Smooth muscle cell (in vitro differentiated cells): ENCODE results near the gene MYBPC2. TPM values are rescaled to one million over a fixed set of nuclear protein-coding genes. Genes with fewer than 3 reads are reported as not detected.

Source experiments
- DNase-seq: peaks from one replicate; lab custom pipeline; 2025; ENCODE audit not compliant: unreplicated experiment; lab: John Stamatoyannopoulos, UW
- H2AFZ ChIP-seq: fragments of 200-600 bp; sonication (generic); 2 replicates; pipeline ENCODE4 v1.6.0; 2016; ENCODE audit warnings: antibody characterized with exemption, low read depth, mild to moderate bottlenecking
- H3F3A ChIP-seq: fragments of 200-600 bp; sonication (generic); 2 replicates; pipeline ENCODE4 v1.6.0; 2017; ENCODE audit warnings: antibody characterized with exemption, low read depth
- H3K27ac ChIP-seq: fragments of 200-600 bp; sonication (generic); 2 replicates; pipeline ENCODE4 v1.5.1; 2016; ENCODE audit warnings: low read depth, mild to moderate bottlenecking
- H3K27me3 ChIP-seq: fragments of 200-600 bp; sonication (generic); 2 replicates; pipeline ENCODE4 v1.6.1; 2016; ENCODE audit warnings: low read depth, mild to moderate bottlenecking
- H3K36me3 ChIP-seq: fragments of 200-600 bp; sonication (generic); 2 replicates; pipeline ENCODE4 v1.5.1; 2016; ENCODE audit warnings: low read depth
- H3K4me1 ChIP-seq: fragments of 200-600 bp; sonication (generic); 2 replicates; pipeline ENCODE4 v1.5.1; 2016; ENCODE audit warnings: low read depth
- H3K4me2 ChIP-seq: fragments of 200-600 bp; sonication (generic); 2 replicates; pipeline ENCODE4 v1.6.0; 2016; ENCODE audit warnings: mild to moderate bottlenecking
- H3K4me3 ChIP-seq: fragments of 200-600 bp; sonication (generic); 2 replicates; pipeline ENCODE4 v1.5.1; 2016; ENCODE audit warnings: mild to moderate bottlenecking
- H3K79me2 ChIP-seq: fragments of 200-600 bp; sonication (generic); 2 replicates; pipeline ENCODE4 v1.6.0; 2016; ENCODE audit warnings: low read depth, mild to moderate bottlenecking
- H3K9ac ChIP-seq: fragments of 200-600 bp; sonication (generic); 2 replicates; pipeline ENCODE4 v1.6.0; 2016; ENCODE audit warnings: low read depth
- H3K9me3 ChIP-seq: fragments of 200-600 bp; sonication (generic); replicated peaks from 2 replicates; pipeline ENCODE4 v1.5.1; 2016; ENCODE audit warnings: low read depth
- H4K20me1 ChIP-seq: fragments of 200-600 bp; sonication (generic); 2 replicates; pipeline ENCODE4 v1.6.0; 2016; ENCODE audit warnings: low read depth
- CTCF ChIP-seq: fragments of 200-600 bp; sonication (generic); IDR thresholded peaks from 2 replicates; pipeline ENCODE4 v1.5.1; 2017; ENCODE audit warnings: borderline replicate concordance, mild to moderate bottlenecking, antibody characterized with exemption; ENCODE audit not compliant: insufficient read depth, poor library complexity, severe bottlenecking
- WGBS: methylation state at CpG from one replicate; pipeline ENCODE4 v1.1.7; 2016; ENCODE audit warnings: low lambda C conversion rate; 5-methylcytosine and 5-hydroxymethylcytosine counted together
- polyA plus RNA-seq: library from polyadenylated mRNA; unstranded; fragments of >200 nt; fragmentation: Nextera tagmentation; extraction: Ambion mirVana; gene quantifications from 2 replicates; pipeline ENCODE4 v1.2.1, GENCODE V29; 2016
- total RNA-seq: library from RNA; depleted of rRNA; stranded (reverse); fragments of >200 nt; gene quantifications from 2 replicates; pipeline ENCODE4 v1.2.3, GENCODE V29; 2014

Gene MYBPC2
- total and polyA plus RNA-seq, 2 experiments from 2014 or later, result not detected

- Histone ChIP-seq H3K4me3 (no peak overlapping the region), H3K9me3 (no peaks in the 10 kb centered on the region), H3K9ac (no peak overlapping the region), H3F3A (no peaks in the 10 kb centered on the region), H3K79me2 (no peaks in the 10 kb centered on the region), H3K36me3 (no peaks in the 10 kb centered on the region), H4K20me1 (no peaks in the 10 kb centered on the region), H3K27me3 (no peaks in the 10 kb centered on the region), H2AFZ (no peak overlapping the region), H3K4me2 (no peak overlapping the region), H3K4me1 (no peaks in the 10 kb centered on the region), H3K27ac (no peak overlapping the region)
- TF ChIP-seq CTCF, result no peak
- 88% methylated on average over 30 of the region's 30 CpGs for WGBS
- no peak for DNase-seq
Observed at GRCh38 chr19:50450369-50451222, 17.9 kb downstream of the MYBPC2 start.

- H3K4me3 ChIP-seq, result no peak overlapping the region
- no peaks in the 10 kb centered on the region for H3K36me3 ChIP-seq
- no peaks in the 10 kb centered on the region for H3K4me1 ChIP-seq
- H2AFZ ChIP-seq, result no peak overlapping the region
- no peaks in the 10 kb centered on the region for H3K79me2 ChIP-seq
- no peak overlapping the region for H3K27ac ChIP-seq
- no peaks in the 10 kb centered on the region for H3K9me3 ChIP-seq
- H4K20me1 ChIP-seq, result no peaks in the 10 kb centered on the region
- no peak overlapping the region for H3K4me2 ChIP-seq
- no peaks in the 10 kb centered on the region for H3K27me3 ChIP-seq
- H3F3A ChIP-seq, result no peaks in the 10 kb centered on the region
- 78% methylated on average over 6 of the region's 13 CpGs for WGBS
- DNase-seq, result no peak
- no peak for TF ChIP-seq CTCF
- no peak overlapping the region for H3K9ac ChIP-seq
Observed at GRCh38 chr19:50451223-50451534, 18.5 kb downstream of the MYBPC2 start.

- Histone ChIP-seq H3K79me2 (no peaks in the 10 kb centered on the region), H3F3A (no peaks in the 10 kb centered on the region), H3K9ac (no peak overlapping the region), H2AFZ (no peak overlapping the region), H3K36me3 (no peaks in the 10 kb centered on the region), H3K9me3 (no peaks in the 10 kb centered on the region), H4K20me1 (no peaks in the 10 kb centered on the region), H3K4me2 (no peak overlapping the region), H3K4me1 (no peaks in the 10 kb centered on the region), H3K4me3 (no peak overlapping the region), H3K27ac (no peak overlapping the region), H3K27me3 (no peaks in the 10 kb centered on the region)
- DNase-seq, result no peak
- no peak for TF ChIP-seq CTCF
- 94% methylated on average over 3 of the region's 3 CpGs for WGBS
Observed at GRCh38 chr19:50453243-50453642, 20.6 kb downstream of the MYBPC2 start.

GRCh38 chr19:50455992-50456391 lies 23.3 kb downstream of the MYBPC2 start:
- no peak overlapping the region for H3K4me3 ChIP-seq
- H3K27me3 ChIP-seq, result no peaks in the 10 kb centered on the region
- no peaks in the 10 kb centered on the region for H4K20me1 ChIP-seq
- H3K4me2 ChIP-seq, result no peak overlapping the region
- H3K9me3 ChIP-seq, result no peaks in the 10 kb centered on the region
- H2AFZ ChIP-seq, result no peak overlapping the region
- H3K36me3 ChIP-seq, result no peaks in the 10 kb centered on the region
- 88% methylated on average over 2 of the region's 2 CpGs for WGBS
- no peak overlapping the region for H3K27ac ChIP-seq
- TF ChIP-seq CTCF, result no peak
- H3F3A ChIP-seq, result no peaks in the 10 kb centered on the region
- H3K4me1 ChIP-seq, result no peaks in the 10 kb centered on the region
- H3K9ac ChIP-seq, result no peak overlapping the region
- DNase-seq, result no peak
- H3K79me2 ChIP-seq, result no peaks in the 10 kb centered on the region
